Smooth muscle cell (in vitro differentiated cells): ENCODE results near the gene CD22. TPM values are rescaled to one million over a fixed set of nuclear protein-coding genes. Genes with fewer than 3 reads are reported as not detected.

Experiments
- DNase-seq: peaks from one replicate; lab custom pipeline; 2025; ENCODE audit not compliant: unreplicated experiment; lab: John Stamatoyannopoulos, UW
- H2AFZ ChIP-seq: fragments of 200-600 bp; sonication (generic); 2 replicates; pipeline ENCODE4 v1.6.0; 2016; ENCODE audit warnings: antibody characterized with exemption, low read depth, mild to moderate bottlenecking
- H3F3A ChIP-seq: fragments of 200-600 bp; sonication (generic); 2 replicates; pipeline ENCODE4 v1.6.0; 2017; ENCODE audit warnings: antibody characterized with exemption, low read depth
- H3K27ac ChIP-seq: fragments of 200-600 bp; sonication (generic); 2 replicates; pipeline ENCODE4 v1.5.1; 2016; ENCODE audit warnings: low read depth, mild to moderate bottlenecking
- H3K27me3 ChIP-seq: fragments of 200-600 bp; sonication (generic); 2 replicates; pipeline ENCODE4 v1.6.1; 2016; ENCODE audit warnings: low read depth, mild to moderate bottlenecking
- H3K36me3 ChIP-seq: fragments of 200-600 bp; sonication (generic); 2 replicates; pipeline ENCODE4 v1.5.1; 2016; ENCODE audit warnings: low read depth
- H3K4me1 ChIP-seq: fragments of 200-600 bp; sonication (generic); 2 replicates; pipeline ENCODE4 v1.5.1; 2016; ENCODE audit warnings: low read depth
- H3K4me2 ChIP-seq: fragments of 200-600 bp; sonication (generic); 2 replicates; pipeline ENCODE4 v1.6.0; 2016; ENCODE audit warnings: mild to moderate bottlenecking
- H3K4me3 ChIP-seq: fragments of 200-600 bp; sonication (generic); 2 replicates; pipeline ENCODE4 v1.5.1; 2016; ENCODE audit warnings: mild to moderate bottlenecking
- H3K79me2 ChIP-seq: fragments of 200-600 bp; sonication (generic); 2 replicates; pipeline ENCODE4 v1.6.0; 2016; ENCODE audit warnings: low read depth, mild to moderate bottlenecking
- H3K9ac ChIP-seq: fragments of 200-600 bp; sonication (generic); 2 replicates; pipeline ENCODE4 v1.6.0; 2016; ENCODE audit warnings: low read depth
- H3K9me3 ChIP-seq: fragments of 200-600 bp; sonication (generic); replicated peaks from 2 replicates; pipeline ENCODE4 v1.5.1; 2016; ENCODE audit warnings: low read depth
- H4K20me1 ChIP-seq: fragments of 200-600 bp; sonication (generic); 2 replicates; pipeline ENCODE4 v1.6.0; 2016; ENCODE audit warnings: low read depth
- CTCF ChIP-seq: fragments of 200-600 bp; sonication (generic); IDR thresholded peaks from 2 replicates; pipeline ENCODE4 v1.5.1; 2017; ENCODE audit warnings: borderline replicate concordance, mild to moderate bottlenecking, antibody characterized with exemption; ENCODE audit not compliant: insufficient read depth, poor library complexity, severe bottlenecking
- WGBS: methylation state at CpG from one replicate; pipeline ENCODE4 v1.1.7; 2016; ENCODE audit warnings: low lambda C conversion rate; 5-methylcytosine and 5-hydroxymethylcytosine counted together
- polyA plus RNA-seq: library from polyadenylated mRNA; unstranded; fragments of >200 nt; fragmentation: Nextera tagmentation; extraction: Ambion mirVana; gene quantifications from 2 replicates; pipeline ENCODE4 v1.2.1, GENCODE V29; 2016
- total RNA-seq: library from RNA; depleted of rRNA; stranded (reverse); fragments of >200 nt; gene quantifications from 2 replicates; pipeline ENCODE4 v1.2.3, GENCODE V29; 2014

CD22 gene
- total and polyA plus RNA-seq, 2 experiments from 2014 or later = not detected

GRCh38 chr19:35388277-35389054 is 59.5 kb downstream of the CD22 start:
- Histone ChIP-seq H3K27me3 (no peaks in the 10 kb centered on the region), H2AFZ (no peak overlapping the region), H3F3A (no peaks in the 10 kb centered on the region), H3K4me1 (no peaks in the 10 kb centered on the region), H3K9me3 (peaks cover 11% of the 10 kb centered on the region), H3K79me2 (no peaks in the 10 kb centered on the region), H4K20me1 (no peaks in the 10 kb centered on the region), H3K4me3 (no peak overlapping the region), H3K36me3 (no peaks in the 10 kb centered on the region), H3K27ac (no peak overlapping the region), H3K4me2 (no peak overlapping the region), H3K9ac (no peak overlapping the region)
- no peak for TF ChIP-seq CTCF
- DNase-seq = no peak
- WGBS = 93% methylated on average over 6 of the region's 6 CpGs

DNA sequence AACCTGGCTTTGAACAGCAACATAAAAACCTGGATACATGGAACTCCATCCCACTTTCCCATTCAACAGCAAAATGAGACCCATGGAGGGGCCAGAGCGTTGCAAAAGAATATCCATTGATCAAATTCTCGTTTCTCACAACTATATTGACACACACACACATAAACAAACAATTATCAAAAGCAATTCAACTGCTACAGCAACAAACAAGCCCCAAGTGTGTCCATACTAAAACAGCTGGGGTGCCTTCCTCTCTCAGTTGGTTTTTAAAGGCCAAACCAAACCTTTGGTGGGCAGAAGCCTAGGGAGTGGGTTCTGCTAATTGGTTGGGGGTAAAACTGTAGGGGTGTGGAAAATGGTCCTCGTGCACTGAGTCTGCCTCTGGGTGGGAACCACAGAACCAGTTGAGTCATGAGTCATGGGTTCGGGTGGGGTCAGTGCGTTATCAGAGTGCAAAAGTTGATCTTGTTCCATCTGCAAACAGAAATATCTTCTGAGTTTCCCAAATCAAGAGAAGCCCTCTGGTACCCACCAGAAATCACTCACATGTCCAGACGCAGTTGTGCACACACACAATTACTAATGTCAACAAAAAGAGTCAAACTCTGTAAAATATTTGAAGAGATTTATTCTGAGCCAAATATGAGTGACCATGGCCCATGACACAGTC is 60.3 kb downstream of the CD22 start:
- no peaks in the 10 kb centered on the region for H3F3A ChIP-seq
- H3K27me3 ChIP-seq = no peaks in the 10 kb centered on the region
- no peak for DNase-seq
- H3K27ac ChIP-seq = no peak overlapping the region
- WGBS = 87% methylated on average over 6 of the region's 6 CpGs
- H3K4me3 ChIP-seq = no peak overlapping the region
- H3K4me1 ChIP-seq = no peaks in the 10 kb centered on the region
- no peak overlapping the region for H3K4me2 ChIP-seq
- H3K9me3 ChIP-seq = peaks cover 11% of the 10 kb centered on the region
- no peaks in the 10 kb centered on the region for H4K20me1 ChIP-seq
- H2AFZ ChIP-seq = no peak overlapping the region
- H3K9ac ChIP-seq = no peak overlapping the region
- no peak for TF ChIP-seq CTCF
- no peaks in the 10 kb centered on the region for H3K36me3 ChIP-seq
- H3K79me2 ChIP-seq = no peaks in the 10 kb centered on the region

DNA sequence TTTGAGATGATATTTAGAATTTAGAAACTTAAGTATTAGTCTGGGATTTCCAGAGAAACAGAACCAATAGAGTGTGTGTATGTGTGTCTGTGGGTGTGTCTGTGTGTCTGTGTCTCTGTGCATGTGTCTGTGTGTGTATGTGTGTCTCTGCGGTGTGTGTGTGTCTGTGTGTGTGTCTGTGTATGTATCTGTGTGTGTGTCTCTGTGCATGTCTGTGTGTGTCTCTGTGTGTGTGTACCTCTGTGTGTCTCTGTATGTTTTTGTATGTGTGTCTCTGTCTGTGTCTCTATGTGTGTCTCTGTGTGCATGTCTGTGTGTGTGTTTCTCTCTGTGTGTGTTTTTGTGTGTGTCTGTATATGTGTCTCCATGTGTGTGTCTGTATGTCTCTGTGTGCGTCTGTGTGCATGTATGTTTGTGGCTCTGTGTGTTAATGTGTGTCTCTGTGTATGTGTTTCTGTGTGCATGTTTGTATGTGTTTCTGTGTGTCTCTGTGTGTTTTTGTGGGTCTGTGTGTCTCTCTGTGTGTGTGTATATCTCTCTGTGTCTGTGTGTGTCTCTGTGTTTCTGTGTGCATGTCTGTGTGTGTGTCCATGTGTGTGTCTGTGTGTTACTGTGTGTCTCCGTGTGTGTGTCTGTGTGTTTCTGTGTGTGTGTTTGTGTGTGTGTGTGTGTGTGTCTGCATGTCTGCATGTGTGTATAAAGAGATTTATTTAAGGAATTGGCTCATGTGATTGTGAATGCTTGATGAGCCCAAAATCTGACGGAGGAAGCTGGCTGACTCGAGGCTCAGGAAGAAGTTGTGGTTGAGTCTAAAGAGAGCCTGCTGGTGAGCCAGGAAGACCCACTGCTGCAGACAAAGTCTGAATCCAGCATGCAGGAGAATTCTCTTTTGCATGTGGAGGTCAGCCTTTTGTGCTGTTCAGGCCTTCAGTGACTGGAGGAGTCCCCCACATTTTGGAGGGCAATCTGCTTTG is 64.0 kb downstream of the CD22 start:
- Histone ChIP-seq H4K20me1 (no peaks in the 10 kb centered on the region), H3K36me3 (no peaks in the 10 kb centered on the region), H3K4me3 (no peak overlapping the region), H3F3A (no peaks in the 10 kb centered on the region), H3K27ac (no peak overlapping the region), H2AFZ (no peak overlapping the region), H3K9ac (no peak overlapping the region), H3K9me3 (no peaks in the 10 kb centered on the region), H3K4me1 (no peaks in the 10 kb centered on the region), H3K79me2 (no peaks in the 10 kb centered on the region), H3K27me3 (no peaks in the 10 kb centered on the region), H3K4me2 (no peak overlapping the region)
- 92% methylated on average over 5 of the region's 5 CpGs for WGBS
- TF ChIP-seq CTCF = no peak
- no peak for DNase-seq
